IPS DF 6.9 (cell line): ENCODE results near the gene TNFRSF8.

Experiments
- DNase-seq: peaks from one replicate; pipeline ENCODE4 v3.0.0-alpha.2; 2013; ENCODE audit warnings: low read depth, low spot score
- H3K27ac ChIP-seq: one replicate; pipeline ENCODE4 v1.5.1; 2013; ENCODE audit warnings: low read length, control low read depth
- H3K27me3 ChIP-seq: 2 replicates; pipeline ENCODE4 v1.6.1; 2013; ENCODE audit warnings: mild to moderate bottlenecking, low read length; ENCODE audit not compliant: control insufficient read depth, insufficient read depth
- H3K36me3 ChIP-seq: 2 replicates; pipeline ENCODE4 v1.6.1; 2013; ENCODE audit warnings: low read length; ENCODE audit not compliant: control insufficient read depth, insufficient read depth
- H3K4me1 ChIP-seq: 2 replicates; pipeline ENCODE4 v1.6.1; 2013; ENCODE audit warnings: low read length; ENCODE audit not compliant: control insufficient read depth, insufficient read depth
- H3K4me3 ChIP-seq: 2 replicates; pipeline ENCODE4 v1.5.1; 2013; ENCODE audit warnings: mild to moderate bottlenecking, low read length
- H3K9me3 ChIP-seq: 2 replicates; pipeline ENCODE4 v1.6.1; 2013; ENCODE audit warnings: low read length, inconsistent platforms; ENCODE audit not compliant: control insufficient read depth, insufficient read depth
- WGBS: extraction: QIAGEN DNeasy Blood & Tissue Kit; methylation state at CpG from one replicate; pipeline ENCODE4 v1.1.7; 2013; ENCODE audit warnings: mixed read lengths, missing lambda C conversion rate; ENCODE audit not compliant: insufficient read length, insufficient coverage; 5-methylcytosine and 5-hydroxymethylcytosine counted together

The TNFRSF8 gene

DNA sequence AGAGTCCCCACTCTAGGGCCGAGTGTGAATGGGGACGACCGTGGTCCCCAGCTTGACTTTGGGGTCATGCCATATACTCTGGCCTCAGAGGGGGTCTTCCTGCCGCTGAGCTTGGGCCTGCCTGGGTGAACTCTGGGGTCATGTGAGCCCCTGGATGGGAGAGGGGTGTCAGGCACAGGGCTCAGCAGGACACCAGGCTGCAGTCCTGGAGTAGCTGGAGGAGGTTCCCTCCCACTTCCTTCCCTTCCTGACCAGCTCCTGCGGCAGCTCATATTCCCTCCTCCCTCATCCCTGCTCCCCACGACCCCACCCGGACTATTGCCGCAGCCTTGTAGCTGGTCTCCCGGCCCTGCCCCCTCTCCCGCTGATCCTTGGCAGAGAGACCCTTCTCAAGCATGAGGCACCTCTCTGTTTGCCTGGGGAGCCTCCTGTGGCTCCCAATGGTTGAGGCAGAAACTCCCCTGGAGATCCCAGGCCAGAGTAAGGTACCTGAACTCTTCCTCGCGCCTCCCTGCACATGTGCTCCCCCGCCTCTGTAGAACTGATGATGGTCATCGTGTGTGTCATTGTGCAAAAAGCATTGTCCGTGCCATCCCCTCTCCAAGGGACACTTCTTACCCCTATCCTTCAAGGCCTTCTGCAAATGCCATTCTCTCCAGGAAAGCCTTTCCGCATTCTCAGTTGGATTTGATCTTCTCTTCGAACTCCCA, 105.5 kb downstream of the TNFRSF8 start:
- no peak overlapping the region for H3K4me3 ChIP-seq
- no peaks in the 10 kb centered on the region for H3K36me3 ChIP-seq
- H3K27ac ChIP-seq: no peak overlapping the region
- 0 out of 2 replicates have a peak, but pooled peaks cover 1% of the 10 kb centered on the region for H3K4me1 ChIP-seq
- H3K9me3 ChIP-seq: no peaks in the 10 kb centered on the region
- no peak for DNase-seq
- WGBS: no CpG with 5 or more reads among the region's 17 CpGs
- H3K27me3 ChIP-seq: peaks cover 3% of the 10 kb centered on the region; the same call in 1 of the 2 replicates

DNA sequence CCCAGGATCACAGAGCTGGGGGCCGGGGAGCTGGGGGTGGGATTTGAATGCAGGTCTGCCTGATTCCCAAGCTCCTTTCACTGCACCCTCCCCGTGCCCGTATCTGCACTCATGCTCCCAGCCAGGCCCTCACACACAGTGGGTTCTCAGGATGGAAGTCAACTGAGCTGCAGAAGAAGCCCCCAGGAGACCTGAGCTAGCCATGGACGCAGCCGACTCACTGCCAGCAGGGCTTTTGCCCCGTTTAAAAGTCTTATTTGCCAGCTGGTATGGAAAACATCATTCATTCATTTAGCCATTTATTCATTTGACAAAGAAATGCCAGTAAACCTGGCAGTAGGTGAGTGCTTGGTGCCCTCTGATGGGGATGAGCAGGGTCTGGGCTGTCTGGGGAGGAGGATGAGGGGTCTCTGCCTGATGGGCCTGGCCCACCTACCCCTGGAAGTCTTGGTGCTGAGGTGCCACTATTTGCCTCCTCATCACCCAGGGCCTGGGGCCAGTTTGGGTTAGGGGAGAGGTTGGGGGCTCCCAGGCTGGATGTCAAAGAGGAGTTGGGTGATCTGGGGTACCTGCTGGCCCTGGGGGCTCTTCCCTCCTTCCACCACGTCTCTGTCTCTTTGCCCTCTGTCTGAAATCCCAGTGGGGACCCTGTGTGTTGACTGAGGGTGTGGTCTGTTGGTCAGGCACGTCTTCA, 106.5 kb downstream of the TNFRSF8 start:
- WGBS: no CpG with 5 or more reads among the region's 8 CpGs
- H3K27ac ChIP-seq: no peak overlapping the region

DNA sequence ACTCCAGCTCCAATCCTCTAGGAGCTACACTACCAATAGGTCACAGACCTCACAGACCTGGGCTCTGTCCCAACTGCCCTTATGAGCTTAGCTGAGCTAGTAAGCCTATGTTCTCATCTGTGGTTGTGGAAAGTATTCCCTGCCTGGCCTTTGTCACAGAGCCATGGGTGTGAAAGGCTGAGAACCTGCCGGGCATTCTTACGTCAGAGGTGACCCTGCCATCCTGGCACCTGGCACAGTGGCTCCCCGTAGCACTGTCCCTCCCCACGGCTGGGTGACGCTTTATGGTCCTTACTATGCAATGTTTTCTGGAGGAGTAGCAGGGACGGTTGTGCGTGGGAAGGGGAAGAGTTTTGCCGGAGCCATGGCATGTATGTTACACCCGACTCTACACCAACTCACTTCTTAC, 107.2 kb downstream of the TNFRSF8 start:
- no CpG with 5 or more reads among the region's 9 CpGs for WGBS
- Histone ChIP-seq H3K36me3 (no peaks in the 10 kb centered on the region), H3K4me1 (0 out of 2 replicates have a peak, but pooled peaks cover 3% of the 10 kb centered on the region), H3K27me3 (peaks cover 3% of the 10 kb centered on the region; the same call in 1 of the 2 replicates), H3K4me3 (no peak overlapping the region), H3K27ac (no peak overlapping the region), H3K9me3 (no peaks in the 10 kb centered on the region)
- DNase-seq: no peak

More for the DNA sequence above, 106.5 kb downstream of the TNFRSF8 start:
- no peak for DNase-seq
- Histone ChIP-seq H3K27me3 (peaks cover 3% of the 10 kb centered on the region; the same call in 1 of the 2 replicates), H3K36me3 (no peaks in the 10 kb centered on the region), H3K4me3 (no peak overlapping the region), H3K4me1 (0 out of 2 replicates have a peak, but pooled peaks cover 1% of the 10 kb centered on the region), H3K9me3 (no peaks in the 10 kb centered on the region)

DNA sequence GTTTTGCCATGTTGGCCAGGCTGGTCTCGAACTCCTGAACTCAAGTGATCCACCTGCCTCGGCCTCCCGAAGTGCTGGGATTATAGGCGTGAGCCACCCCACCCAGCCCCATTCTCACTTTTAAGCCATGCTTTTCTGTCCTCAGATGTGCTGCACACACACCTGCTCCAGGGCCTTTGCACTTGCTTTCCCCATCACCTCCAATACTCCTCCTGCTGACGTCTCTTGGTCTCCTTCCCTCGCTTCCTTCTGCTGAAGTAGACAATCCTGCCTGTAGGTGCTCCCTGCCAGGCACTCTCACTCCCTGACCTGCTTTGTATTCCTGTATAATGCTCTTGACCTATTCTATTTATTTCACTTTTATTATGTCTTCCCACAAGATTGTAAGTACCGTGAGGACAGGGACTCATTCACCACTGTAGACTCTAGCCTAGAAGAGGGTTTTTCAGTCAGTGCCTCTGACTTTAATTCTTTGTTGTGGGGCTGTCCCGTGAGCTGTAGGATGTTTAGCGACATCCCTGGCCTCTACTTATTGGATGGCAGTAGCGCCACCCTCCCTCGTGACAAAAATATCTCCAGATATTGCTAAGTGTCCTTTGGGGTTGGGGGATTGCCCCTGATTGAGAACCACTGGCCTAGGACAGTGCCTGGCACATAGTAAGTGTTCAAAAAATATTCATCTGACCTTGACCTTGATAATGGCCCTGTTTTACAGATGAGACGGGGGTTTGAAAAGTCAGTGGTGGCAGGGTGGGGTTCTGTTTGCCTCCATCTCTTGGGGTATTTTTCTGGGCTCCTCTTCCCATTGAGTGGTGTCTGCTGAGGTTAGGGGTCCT, 108.3 kb downstream of the TNFRSF8 start:
- Histone ChIP-seq H3K4me1 (0 out of 2 replicates have a peak, but pooled peaks cover 3% of the 10 kb centered on the region), H3K4me3 (no peak overlapping the region), H3K27me3 (peaks cover 3% of the 10 kb centered on the region; the same call in 1 of the 2 replicates), H3K9me3 (no peaks in the 10 kb centered on the region), H3K27ac (no peak overlapping the region), H3K36me3 (no peaks in the 10 kb centered on the region)
- WGBS: no CpG with 5 or more reads among the region's 12 CpGs
- DNase-seq: no peak

GRCh38 chr1:12172042-12172851, 109.1 kb downstream of the TNFRSF8 start:
- Histone ChIP-seq H3K27me3 (peaks cover 3% of the 10 kb centered on the region; the same call in 1 of the 2 replicates), H3K4me3 (no peak overlapping the region), H3K4me1 (peaks cover 3% of the 10 kb centered on the region), H3K27ac (no peak overlapping the region), H3K36me3 (no peaks in the 10 kb centered on the region), H3K9me3 (no peaks in the 10 kb centered on the region)
- DNase-seq: no peak
- no CpG with 5 or more reads among the region's 14 CpGs for WGBS

- WGBS: no CpG with 5 or more reads among the region's 3 CpGs
- no peaks in the 10 kb centered on the region for H3K9me3 ChIP-seq
- no peaks in the 10 kb centered on the region for H3K27me3 ChIP-seq
- H3K4me1 ChIP-seq: peaks cover 7% of the 10 kb centered on the region
- no peak for DNase-seq
- no peak overlapping the region for H3K4me3 ChIP-seq
- no peaks in the 10 kb centered on the region for H3K36me3 ChIP-seq
- H3K27ac ChIP-seq: no peak overlapping the region
Observed at GRCh38 chr1:12173041-12173509, 110.0 kb downstream of the TNFRSF8 start.

DNA sequence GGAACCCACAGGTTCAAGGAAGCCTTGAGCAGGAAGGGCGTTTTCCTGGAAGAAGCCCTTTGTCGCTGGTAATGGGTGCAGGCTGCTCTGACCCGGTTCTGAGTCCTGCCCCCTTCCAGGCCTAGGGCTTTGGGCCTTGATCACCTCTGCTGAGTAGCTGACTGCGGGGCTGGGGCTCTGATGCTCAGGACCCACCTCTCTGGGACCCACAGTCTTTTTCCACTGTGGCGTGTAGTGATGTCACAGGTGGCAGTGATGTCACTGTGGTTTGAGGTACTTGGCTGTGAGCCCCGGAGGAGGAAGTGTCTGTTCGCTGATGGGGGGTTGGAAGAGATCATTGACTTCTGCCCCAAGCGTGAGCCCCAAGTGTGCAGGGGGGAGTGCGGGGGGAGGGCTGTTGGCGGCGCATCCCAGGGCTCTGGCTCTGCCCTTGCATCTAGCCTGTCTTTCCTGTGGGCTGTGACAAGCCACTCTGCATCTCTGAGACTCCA, 110.6 kb downstream of the TNFRSF8 start:
- Histone ChIP-seq H3K27me3 (no peaks in the 10 kb centered on the region), H3K36me3 (no peaks in the 10 kb centered on the region), H3K27ac (no peak overlapping the region), H3K4me1 (peaks cover 6% of the 10 kb centered on the region), H3K4me3 (no peak overlapping the region), H3K9me3 (no peaks in the 10 kb centered on the region)
- WGBS: no CpG with 5 or more reads among the region's 11 CpGs
- DNase-seq: no peak

GRCh38 chr1:12174924-12175810, 112.1 kb downstream of the TNFRSF8 start:
- no CpG with 5 or more reads among the region's 17 CpGs for WGBS
- Histone ChIP-seq H3K4me3 (no peak overlapping the region), H3K9me3 (no peaks in the 10 kb centered on the region), H3K36me3 (no peaks in the 10 kb centered on the region), H3K4me1 (peaks cover 6% of the 10 kb centered on the region), H3K27ac (no peak overlapping the region), H3K27me3 (no peaks in the 10 kb centered on the region)
- DNase-seq: no peak
